ENCODE measurements around the gene PPIL1.
"Not testable (repeated sequence)": the region's sequence is repeated elsewhere in the genome, so short reads cannot be mapped to it uniquely, and the experiment has no call there.

PPIL1 gene

DNA sequence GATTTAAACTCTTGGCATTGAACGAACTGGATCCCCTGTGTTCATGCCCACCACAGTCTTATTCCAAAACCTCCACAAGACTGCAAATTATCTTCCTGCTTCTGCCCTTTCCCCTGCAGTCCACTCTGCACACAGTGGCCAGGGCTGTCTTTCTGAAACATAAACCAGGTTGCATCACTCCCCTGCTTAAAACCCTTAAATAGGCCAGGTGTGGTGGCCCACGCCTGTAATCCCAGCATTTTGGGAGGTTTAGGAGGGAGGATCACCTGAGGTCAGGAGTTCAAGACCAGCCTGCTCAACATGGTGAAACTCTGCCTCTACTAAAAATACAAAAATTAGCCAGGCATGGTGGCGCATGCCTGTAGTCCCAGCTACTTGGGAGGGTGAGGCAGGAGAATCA lies 61.6 kb downstream of the PPIL1 start:
- not testable (repeated sequence) for DNase-seq

DNA sequence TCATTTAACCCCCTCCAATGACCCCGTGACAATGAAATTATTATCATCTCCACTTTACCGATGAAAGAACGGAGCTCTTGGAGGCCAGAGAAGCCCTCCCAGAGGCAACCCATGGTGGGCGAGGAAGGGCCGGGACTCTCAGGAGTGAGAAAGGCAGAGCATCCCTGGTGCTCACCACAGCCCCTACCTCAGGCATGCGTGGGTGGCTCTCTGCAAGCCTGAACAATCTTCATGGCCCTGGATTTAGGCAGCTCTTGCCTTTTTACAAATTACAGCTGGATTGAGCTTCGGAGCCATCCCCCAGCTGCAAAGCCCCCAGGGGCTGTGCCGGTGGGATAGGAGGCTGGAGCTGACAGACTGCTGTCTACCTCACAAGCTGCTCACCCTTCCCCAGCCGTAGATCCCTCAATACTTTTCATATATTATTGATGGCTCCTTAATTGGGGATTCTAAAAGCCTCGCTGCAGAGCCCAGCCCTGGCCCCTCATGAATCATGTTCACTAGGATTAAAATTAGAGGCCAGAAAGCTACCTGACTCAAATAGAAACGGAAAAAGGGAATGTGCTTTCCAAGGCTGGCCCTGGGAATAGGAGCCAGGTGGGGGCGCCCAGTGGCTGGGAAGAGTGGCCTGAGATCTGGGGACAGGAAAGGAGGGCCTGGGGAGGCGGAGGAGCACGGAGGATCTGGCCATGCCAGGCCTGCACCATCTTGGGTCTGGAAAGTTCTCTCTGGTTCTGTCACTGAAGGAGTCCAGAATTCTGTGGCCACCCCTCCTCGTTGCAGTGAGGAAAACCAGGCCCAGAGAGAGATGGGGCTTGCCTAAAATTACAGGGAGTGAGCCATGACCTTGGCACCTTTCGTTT lies 64.4 kb downstream of the PPIL1 start:
- no peak for DNase-seq

DNA sequence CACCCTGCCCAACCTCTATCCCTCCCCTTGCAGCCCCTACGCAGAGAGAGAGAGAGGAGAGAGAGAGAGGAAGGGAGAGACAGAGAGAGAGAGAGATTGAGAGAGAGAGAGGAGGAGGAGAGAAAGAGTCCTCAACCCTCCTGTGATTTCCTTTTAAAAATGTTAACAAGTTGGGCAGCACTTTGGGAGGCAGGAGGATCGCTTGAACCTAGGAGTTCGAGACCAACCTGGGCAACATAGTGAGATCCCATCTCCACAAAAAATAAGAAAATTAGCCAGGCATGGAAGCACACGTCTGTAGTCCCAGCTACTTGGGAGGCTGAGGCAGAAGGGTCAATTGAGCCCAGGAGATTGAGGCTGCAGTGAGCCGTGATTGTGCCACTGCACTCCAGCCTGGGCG lies 65.4 kb downstream of the PPIL1 start:
- no peak for DNase-seq

DNA sequence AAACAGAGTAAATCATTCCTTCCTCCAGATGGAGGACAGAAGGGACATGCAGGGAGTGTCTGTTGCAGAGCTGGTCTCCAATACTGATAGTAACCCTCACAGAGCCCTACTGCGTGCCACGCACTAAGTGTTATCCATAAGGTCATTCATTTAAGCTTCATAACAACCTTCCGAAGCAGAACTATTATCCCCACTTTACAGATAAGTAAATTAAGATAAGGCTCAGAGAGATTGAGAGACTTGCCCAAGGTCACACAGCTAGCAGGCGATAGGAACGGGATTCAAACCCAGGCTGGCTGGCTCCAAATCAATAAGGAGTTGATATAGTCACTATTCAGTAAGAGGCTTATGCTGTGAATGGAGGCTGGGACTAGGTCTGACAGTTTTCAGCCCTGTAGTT lies 66.0 kb downstream of the PPIL1 start:
- DNase-seq: no peak

DNA sequence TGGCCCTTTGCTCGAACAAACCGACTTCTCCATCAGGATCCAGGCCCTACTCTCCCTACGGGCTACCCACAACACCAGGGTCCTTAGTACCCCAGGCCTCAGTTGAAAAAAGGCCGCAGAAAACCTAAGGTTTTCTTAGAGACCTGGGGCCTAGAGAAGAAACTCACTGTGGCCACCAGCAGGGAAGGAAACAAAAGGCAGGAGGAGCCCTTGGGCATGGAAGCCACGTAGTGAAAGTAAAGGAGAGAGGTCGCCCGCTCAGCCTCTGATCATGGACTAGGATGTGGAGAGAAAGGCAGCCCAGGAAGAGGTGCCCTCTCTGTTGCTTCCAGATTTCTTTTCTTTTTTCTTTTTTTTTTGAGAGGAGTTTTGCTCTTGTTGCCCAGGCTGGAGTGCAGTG lies 66.9 kb downstream of the PPIL1 start:
- DNase-seq: no peak

DNA sequence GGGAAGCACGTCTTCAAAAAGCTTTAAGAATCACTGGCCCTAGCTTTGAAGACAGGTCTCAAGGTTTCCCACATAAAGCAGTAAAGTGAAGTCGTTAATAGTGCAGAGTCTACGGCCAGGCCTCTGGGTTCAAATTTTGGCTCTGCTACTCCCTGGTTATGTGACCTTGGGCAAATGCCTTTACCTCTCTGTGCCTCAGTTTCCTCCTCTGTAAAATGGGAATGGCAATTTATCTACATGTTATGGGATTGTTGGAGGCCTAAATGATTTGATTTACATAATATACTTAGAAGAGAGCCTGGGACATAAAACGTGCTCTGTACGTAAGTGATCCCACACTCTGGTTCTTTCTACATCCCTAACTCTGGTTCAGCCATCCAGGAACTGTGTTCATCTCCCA lies 67.5 kb downstream of the PPIL1 start:
- no peak for DNase-seq

DNA sequence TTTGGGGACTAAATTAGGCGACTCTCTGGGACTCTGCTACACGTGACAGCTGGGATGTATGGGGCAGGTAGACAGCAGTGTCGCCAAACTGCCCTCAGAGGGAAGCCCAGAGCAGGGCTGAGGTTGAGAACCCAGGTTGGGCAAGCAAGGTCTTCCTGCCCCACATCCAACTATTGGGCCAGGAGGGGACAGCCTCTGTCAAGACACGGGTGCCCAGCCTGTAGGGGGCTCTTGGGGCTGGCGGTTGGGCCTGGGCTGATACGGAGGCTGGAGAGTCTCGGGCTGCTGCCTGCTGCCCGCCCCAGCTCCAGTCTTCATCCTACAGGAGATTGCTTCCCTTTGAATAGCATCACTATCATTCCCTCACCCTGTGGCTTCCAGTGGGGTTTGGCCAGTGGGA lies 68.7 kb downstream of the PPIL1 start:
- DNase-seq: no peak

DNA sequence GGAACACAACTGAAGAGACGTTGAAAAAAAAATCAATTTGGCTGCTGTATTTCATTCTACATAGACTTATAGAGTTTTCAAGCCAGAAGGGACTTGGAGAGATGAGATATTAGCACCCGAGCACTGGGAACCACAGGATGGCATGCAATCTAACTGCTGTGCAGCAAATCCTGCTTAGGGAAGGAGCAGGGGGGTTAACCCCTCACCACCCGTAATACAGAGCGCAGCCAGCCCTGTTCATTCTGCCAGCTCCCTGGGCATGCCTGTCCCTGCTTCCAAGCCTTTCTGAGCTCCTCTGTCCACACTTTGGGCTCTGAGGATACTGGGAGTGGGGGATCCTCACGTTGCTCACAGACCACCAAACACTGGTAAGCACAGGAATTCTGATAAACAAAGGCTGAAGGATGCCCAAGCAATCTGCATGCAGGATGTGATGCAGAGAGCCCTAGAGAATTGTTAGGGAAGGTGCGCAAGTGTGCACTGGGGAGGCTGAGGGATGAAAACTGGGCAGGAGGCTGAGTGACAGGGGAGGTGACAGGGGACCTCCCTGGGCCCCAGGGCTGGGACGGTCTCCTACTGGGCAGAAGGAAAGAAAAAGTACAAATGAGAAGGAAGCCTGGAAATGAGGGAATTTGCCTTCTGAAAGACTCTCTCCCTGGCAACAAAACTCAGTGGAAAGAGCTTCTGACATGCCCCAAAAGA lies 69.4 kb downstream of the PPIL1 start:
- DNase-seq: no peak

All from NCI-H2081 treated with DMSO at 0.1 percent for 48 hours (cell line).